HepG2 (cell line): ENCODE results near the gene FBN3.

Experiments used
- IKZF4 ChIP-seq: sonication (generic); formaldehyde crosslinking; IDR thresholded peaks from 2 replicates; pipeline ENCODE4 v1.5.1; 2020; ENCODE audit warnings: borderline replicate concordance, mild to moderate bottlenecking, low read depth, missing genetic modification reagents; ENCODE audit errors: not compliant biosample characterization
- NCOR1 ChIP-seq: fragments of 200-600 bp; sonication (generic); IDR thresholded peaks from 2 replicates; pipeline ENCODE4 v1.7.0; 2017; ENCODE audit warnings: antibody characterized with exemption, low read length, borderline replicate concordance
- SCMH1 ChIP-seq: sonication (generic); formaldehyde crosslinking; IDR thresholded peaks from 2 replicates; pipeline ENCODE4 v1.9.0; 2021; ENCODE audit warnings: missing genetic modification reagents, mild to moderate bottlenecking, borderline replicate concordance
- TGIF2 ChIP-seq: IDR thresholded peaks from 2 replicates; pipeline ENCODE4 v1.6.1; 2016; ENCODE audit warnings: control low read depth, missing compliant biosample characterization
- TF ChIP-seq, protein P1 (sequence below): sonication (generic); formaldehyde crosslinking; IDR thresholded peaks from 2 replicates; pipeline ENCODE4 v1.4.0; 2020; ENCODE audit warnings: missing genetic modification reagents

- TF ChIP-seq, protein P1, sequence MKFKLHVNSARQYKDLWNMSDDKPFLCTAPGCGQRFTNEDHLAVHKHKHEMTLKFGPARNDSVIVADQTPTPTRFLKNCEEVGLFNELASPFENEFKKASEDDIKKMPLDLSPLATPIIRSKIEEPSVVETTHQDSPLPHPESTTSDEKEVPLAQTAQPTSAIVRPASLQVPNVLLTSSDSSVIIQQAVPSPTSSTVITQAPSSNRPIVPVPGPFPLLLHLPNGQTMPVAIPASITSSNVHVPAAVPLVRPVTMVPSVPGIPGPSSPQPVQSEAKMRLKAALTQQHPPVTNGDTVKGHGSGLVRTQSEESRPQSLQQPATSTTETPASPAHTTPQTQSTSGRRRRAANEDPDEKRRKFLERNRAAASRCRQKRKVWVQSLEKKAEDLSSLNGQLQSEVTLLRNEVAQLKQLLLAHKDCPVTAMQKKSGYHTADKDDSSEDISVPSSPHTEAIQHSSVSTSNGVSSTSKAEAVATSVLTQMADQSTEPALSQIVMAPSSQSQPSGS (CRISPR knock-in tag) = no peak
- TF ChIP-seq NCOR1 = no peak
- no peak for TF ChIP-seq IKZF4
- no peak for TF ChIP-seq TGIF2
- TF ChIP-seq SCMH1 (CRISPR knock-in tag) = no peak
Observed at GRCh38 chr19:8080832-8081231, 68.6 kb downstream of the FBN3 start.
